Astrocyte of the cerebellum (primary cell): ENCODE results near the gene RNU6-7.

Source experiments
- DNase-seq: peaks from one replicate; pipeline ENCODE4 v3.0.0-alpha.2; 2011; ENCODE audit warnings: low read depth
- H3K4me3 ChIP-seq: 2 replicates; pipeline ENCODE4 v1.5.1; 2011; ENCODE audit warnings: mild to moderate bottlenecking, low read depth, low read length, moderate library complexity
- in situ Hi-C: cut with HindIII; loops from 2 replicates; pipeline ENCODE4 v1.10.0; 2017; ENCODE audit warnings: low sequenced_read_pairs
- TF ChIP-seq, protein P1 (sequence below): IDR thresholded peaks from 2 replicates; pipeline ENCODE4 v1.5.1; 2012; ENCODE audit warnings: low read length, low read depth, moderate library complexity, mild to moderate bottlenecking; ENCODE audit errors: missing control alignments

Gene RNU6-7

DNA sequence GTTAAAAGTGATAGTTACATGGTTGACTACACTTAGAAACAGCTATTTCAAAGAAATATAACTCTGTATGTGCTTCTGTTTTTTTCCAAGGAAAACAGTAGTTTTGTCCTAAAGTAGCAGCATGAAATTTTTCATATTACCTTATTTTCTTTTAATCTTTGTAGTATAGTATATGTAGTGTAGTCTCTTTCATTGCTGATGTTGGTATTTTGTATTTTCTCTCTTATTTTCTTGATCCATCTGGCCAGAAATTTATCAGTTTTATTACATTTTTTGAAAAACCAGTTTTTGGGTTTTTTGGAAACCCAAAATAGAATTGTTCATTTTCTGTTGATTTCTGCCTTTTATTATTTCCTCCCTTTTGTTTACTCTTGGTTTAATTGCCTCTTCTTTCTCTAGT, 7.6 kb downstream of the RNU6-7 start:
- no peak overlapping the region for H3K4me3 ChIP-seq
- in situ Hi-C loops, result no loop called here
- TF ChIP-seq, protein P1, sequence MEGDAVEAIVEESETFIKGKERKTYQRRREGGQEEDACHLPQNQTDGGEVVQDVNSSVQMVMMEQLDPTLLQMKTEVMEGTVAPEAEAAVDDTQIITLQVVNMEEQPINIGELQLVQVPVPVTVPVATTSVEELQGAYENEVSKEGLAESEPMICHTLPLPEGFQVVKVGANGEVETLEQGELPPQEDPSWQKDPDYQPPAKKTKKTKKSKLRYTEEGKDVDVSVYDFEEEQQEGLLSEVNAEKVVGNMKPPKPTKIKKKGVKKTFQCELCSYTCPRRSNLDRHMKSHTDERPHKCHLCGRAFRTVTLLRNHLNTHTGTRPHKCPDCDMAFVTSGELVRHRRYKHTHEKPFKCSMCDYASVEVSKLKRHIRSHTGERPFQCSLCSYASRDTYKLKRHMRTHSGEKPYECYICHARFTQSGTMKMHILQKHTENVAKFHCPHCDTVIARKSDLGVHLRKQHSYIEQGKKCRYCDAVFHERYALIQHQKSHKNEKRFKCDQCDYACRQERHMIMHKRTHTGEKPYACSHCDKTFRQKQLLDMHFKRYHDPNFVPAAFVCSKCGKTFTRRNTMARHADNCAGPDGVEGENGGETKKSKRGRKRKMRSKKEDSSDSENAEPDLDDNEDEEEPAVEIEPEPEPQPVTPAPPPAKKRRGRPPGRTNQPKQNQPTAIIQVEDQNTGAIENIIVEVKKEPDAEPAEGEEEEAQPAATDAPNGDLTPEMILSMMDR, result no peak
- DNase-seq, result no peak

DNA sequence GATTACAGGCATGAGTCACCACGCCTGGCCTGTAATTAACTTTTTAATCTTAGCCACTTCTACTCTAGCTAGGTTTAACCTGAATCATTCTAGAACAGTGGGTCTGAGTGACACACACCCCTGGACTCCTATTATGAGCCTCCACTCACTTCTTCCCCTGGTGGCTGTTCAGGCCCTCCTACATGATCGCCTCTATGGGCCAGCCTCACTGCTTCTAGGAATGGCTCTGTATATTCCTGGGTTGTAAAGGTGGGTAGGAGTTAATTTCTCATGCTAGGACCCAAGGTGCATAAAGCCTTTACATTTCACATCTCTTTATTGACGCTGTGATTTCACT, 9.2 kb downstream of the RNU6-7 start:
- no peak for DNase-seq
- TF ChIP-seq, protein P1, result no peak
- in situ Hi-C loops, result no loop called here
- no peak overlapping the region for H3K4me3 ChIP-seq

GRCh38 chr14:32212833-32213232, 11.0 kb downstream of the RNU6-7 start:
- in situ Hi-C loops, result no loop called here
- H3K4me3 ChIP-seq, result no peak overlapping the region
- DNase-seq, result no peak
- TF ChIP-seq, protein P1, result no peak

DNA sequence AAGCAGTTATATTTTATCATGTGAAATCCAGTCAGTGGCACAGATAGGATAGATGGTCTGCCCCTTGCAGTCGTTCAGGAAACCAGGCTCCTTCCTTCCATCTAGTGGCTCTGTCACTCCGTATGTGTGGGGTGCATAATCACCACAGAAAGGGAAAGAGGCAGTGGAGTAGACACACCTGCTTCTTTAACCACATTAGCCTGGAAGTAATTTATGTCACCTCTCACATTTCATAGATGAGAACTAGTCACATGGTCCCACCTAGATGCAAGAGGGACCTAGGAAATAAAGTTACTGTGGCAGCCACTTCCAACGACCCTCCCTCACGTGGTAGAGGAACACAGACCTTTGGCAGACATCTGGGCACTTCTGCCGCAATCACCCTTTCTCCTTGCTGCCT, 15.5 kb downstream of the RNU6-7 start:
- in situ Hi-C loops, result no loop called here
- TF ChIP-seq, protein P1, result no peak
- H3K4me3 ChIP-seq, result no peak overlapping the region
- DNase-seq, result no peak

DNA sequence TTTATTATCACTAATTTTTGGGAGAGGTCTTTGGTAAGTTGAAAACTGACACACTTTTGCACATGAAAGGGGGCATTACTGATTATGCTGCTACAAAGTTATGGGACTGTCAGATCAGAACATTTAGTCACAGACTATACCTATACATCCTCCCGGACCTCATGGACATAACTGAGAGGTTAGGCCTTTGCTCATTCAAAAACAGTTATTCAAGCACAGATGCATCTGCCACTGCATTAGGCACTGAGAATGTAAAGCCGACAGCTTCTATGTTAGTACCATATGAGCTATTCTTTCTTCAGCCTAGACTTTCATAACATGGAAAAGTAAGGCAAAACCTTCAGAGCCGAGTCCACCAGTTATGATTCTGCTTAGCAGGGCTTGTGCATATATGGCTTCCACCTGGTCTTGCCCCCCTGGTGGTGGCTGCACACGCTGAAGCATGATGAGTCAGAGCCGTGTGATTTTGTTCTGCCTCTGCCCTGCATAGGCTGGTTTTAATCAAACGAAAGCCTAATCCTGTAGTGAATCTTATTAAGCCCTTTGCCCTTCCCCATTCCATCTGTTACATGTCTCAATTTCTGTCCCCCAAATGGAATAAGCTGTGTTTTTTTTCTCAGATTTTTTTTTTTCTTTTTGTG, 23.0 kb downstream of the RNU6-7 start:
- in situ Hi-C loops, result no loop called here
- TF ChIP-seq, protein P1, result peak; percentile 59
- H3K4me3 ChIP-seq, result no peak overlapping the region
- DNase-seq, result peak; percentile 47

DNA sequence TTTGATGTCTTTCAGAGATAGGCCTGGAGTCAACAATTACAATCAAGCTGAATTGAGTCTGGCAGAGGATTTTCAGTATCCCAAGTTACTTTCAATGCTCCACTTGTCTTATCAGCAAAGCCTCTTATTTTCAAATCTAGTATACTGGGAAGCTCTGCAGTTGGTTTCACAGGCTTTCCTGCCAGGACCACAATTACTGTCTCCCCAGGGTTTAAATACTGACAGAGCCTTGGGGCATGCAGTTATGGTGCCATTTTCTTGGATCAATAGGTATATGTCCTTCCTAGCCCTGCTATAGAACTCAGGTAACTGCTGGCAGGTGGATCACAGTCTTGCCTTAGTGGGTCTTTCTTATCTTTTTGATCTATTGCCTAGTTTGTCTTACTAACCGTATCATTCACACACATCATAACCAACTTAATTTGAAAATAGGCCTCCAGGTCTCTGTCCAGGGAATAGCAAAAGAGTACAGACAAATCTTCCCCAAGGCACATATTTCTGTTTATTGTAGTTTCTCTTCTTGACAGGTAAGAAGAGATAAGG, 23.6 kb downstream of the RNU6-7 start:
- no peak overlapping the region for H3K4me3 ChIP-seq
- in situ Hi-C loops, result no loop called here
- DNase-seq, result no peak
- TF ChIP-seq, protein P1, result no peak
